WTC11 (cell line): Measurements from ENCODE around the gene LTBP4. TPM values are rescaled to one million over a fixed set of nuclear protein-coding genes. Genes with fewer than 3 reads are reported as not detected.

Source experiments
- CBFB ChIP-seq: sonication (generic); formaldehyde crosslinking; IDR thresholded peaks from 2 replicates; pipeline ENCODE4 v1.8.1; 2022; ENCODE audit warnings: mild to moderate bottlenecking, low read depth, missing genetic modification reagents
- CREB1 ChIP-seq: sonication (generic); formaldehyde crosslinking; IDR thresholded peaks from 2 replicates; pipeline ENCODE4 v1.8.0; 2023; ENCODE audit warnings: mild to moderate bottlenecking, missing genetic modification reagents
- HMGA2 ChIP-seq: fragments of 250-450 bp; sonication (Bioruptor Pico); IDR thresholded peaks from 2 replicates; pipeline ENCODE4 v1.4.0; 2021; ENCODE audit warnings: mild to moderate bottlenecking, moderate library complexity
- NFE2L1 ChIP-seq: sonication (generic); formaldehyde crosslinking; IDR thresholded peaks from 2 replicates; pipeline ENCODE4 v1.8.1; 2023; ENCODE audit warnings: missing genetic modification reagents
- NR2C2 ChIP-seq: sonication (generic); formaldehyde crosslinking; IDR thresholded peaks from 2 replicates; pipeline ENCODE4 v1.8.0; 2022; ENCODE audit warnings: mild to moderate bottlenecking, missing genetic modification reagents
- NR3C1 ChIP-seq: sonication (generic); formaldehyde crosslinking; conservative IDR thresholded peaks from 2 replicates; pipeline ENCODE4 v1.8.1; 2023; ENCODE audit warnings: low read depth, mild to moderate bottlenecking, missing genetic modification reagents
- PRRX2 ChIP-seq: fragments of 250-450 bp; sonication (Bioruptor Pico); IDR thresholded peaks from 2 replicates; pipeline ENCODE4 v1.8.0; 2021; ENCODE audit warnings: mild to moderate bottlenecking
- SMAD3 ChIP-seq: sonication (generic); formaldehyde crosslinking; IDR thresholded peaks from 2 replicates; pipeline ENCODE4 v1.8.0; 2022; ENCODE audit warnings: missing genetic modification reagents, mild to moderate bottlenecking, borderline replicate concordance
- TEAD4 ChIP-seq: sonication (generic); formaldehyde crosslinking; IDR thresholded peaks from 2 replicates; pipeline ENCODE4 v1.8.0; 2022; ENCODE audit warnings: mild to moderate bottlenecking, missing genetic modification reagents
- ZNF263 ChIP-seq: sonication (generic); formaldehyde crosslinking; IDR thresholded peaks from 2 replicates; pipeline ENCODE4 v1.8.1; 2022; ENCODE audit warnings: low read depth, mild to moderate bottlenecking, moderate library complexity, missing genetic modification reagents
- ZNF396 ChIP-seq: fragments of 250-450 bp; sonication (Bioruptor Pico); IDR thresholded peaks from 2 replicates; pipeline ENCODE4 v1.8.0; 2021; ENCODE audit warnings: mild to moderate bottlenecking, moderate library complexity, borderline replicate concordance
- total RNA-seq: library from RNA; stranded (reverse); gene quantifications from 3 replicates; pipeline ENCODE4 v1.2.3, GENCODE V29; 2021
- TF ChIP-seq, protein P1 (sequence below): sonication (generic); formaldehyde crosslinking; IDR thresholded peaks from 2 replicates; pipeline ENCODE4 v1.8.1; 2023; ENCODE audit warnings: mild to moderate bottlenecking, missing genetic modification reagents
- TF ChIP-seq, protein P2 (sequence below): sonication (generic); formaldehyde crosslinking; IDR thresholded peaks from 2 replicates; pipeline ENCODE4 v1.8.1; 2022; ENCODE audit warnings: missing genetic modification reagents, borderline replicate concordance
- TF ChIP-seq, protein P3 (sequence below): fragments of 250-450 bp; sonication (Bioruptor Pico); conservative IDR thresholded peaks from 2 replicates; pipeline ENCODE4 v1.9.0; 2021; ENCODE audit warnings: mild to moderate bottlenecking
- TF ChIP-seq, protein P4 (sequence below): sonication (generic); formaldehyde crosslinking; IDR thresholded peaks from 2 replicates; pipeline ENCODE4 v1.8.0; 2022; ENCODE audit warnings: missing genetic modification reagents
- TF ChIP-seq, protein P5 (sequence below): sonication (generic); formaldehyde crosslinking; IDR thresholded peaks from 2 replicates; pipeline ENCODE4 v1.8.0; 2023; ENCODE audit warnings: missing genetic modification reagents
- TF ChIP-seq, protein P6 (sequence below): sonication (generic); formaldehyde crosslinking; conservative IDR thresholded peaks from 2 replicates; pipeline ENCODE4 v1.8.1; 2022; ENCODE audit warnings: mild to moderate bottlenecking, missing genetic modification reagents
- TF ChIP-seq, protein P7 (sequence below): fragments of 200-600 bp; IDR thresholded peaks from 2 replicates; pipeline ENCODE4 v1.8.0; 2022; ENCODE audit warnings: antibody characterized with exemption
- TF ChIP-seq, protein P8 (sequence below): sonication (generic); formaldehyde crosslinking; IDR thresholded peaks from 2 replicates; pipeline ENCODE4 v1.8.1; 2022; ENCODE audit warnings: mild to moderate bottlenecking, missing genetic modification reagents, moderate library complexity, borderline replicate concordance
- TF ChIP-seq, protein P9 (sequence below): sonication (generic); formaldehyde crosslinking; IDR thresholded peaks from 2 replicates; pipeline ENCODE4 v1.8.0; 2022; ENCODE audit warnings: mild to moderate bottlenecking, missing genetic modification reagents
- TF ChIP-seq, protein P10 (sequence below): sonication (generic); formaldehyde crosslinking; IDR thresholded peaks from 2 replicates; pipeline ENCODE4 v1.8.0; 2022; ENCODE audit warnings: mild to moderate bottlenecking, missing genetic modification reagents

Gene LTBP4
- total RNA-seq, 1 experiment from 2014 or later = 125 TPM

DNA sequence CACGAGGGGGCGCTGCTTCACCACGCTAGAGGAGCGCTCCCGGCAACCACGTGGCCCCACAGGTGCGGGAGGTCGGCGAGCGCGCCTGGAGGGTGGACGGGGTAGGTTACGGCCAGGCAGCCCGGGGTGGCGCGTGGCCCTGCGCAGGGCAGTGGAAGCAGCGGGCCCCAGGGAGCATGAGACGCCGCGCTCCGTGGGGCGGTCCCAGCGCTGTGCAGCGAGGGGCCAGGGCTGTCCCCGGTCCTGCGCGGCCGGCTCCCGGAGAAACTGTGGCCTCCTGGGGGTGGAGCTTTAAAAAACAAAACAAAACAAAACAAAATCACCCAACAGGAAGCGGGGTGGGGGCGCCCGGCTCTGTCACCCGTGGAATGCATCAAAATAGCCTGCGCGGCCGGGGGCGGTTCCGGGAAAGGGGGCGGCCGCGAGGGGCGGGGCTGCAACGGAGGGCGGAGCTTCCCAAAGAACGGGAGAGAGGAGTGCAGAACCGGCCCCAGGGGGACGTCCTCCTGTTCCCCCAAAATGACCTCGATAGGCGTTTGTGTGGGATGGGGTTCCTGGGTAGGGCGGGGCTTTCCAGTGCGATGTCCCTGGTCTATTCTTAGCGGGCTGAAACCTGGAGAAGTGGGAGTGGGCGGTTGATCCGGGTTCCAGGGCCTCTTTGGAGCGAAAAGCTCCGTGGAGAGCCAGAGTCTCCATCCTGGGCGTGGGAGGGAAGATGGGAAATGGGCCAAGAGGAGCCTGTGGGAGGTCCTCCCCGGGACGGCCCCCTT lies 61.9 kb downstream of the LTBP4 start (continued):
- TF ChIP-seq, protein P1, sequence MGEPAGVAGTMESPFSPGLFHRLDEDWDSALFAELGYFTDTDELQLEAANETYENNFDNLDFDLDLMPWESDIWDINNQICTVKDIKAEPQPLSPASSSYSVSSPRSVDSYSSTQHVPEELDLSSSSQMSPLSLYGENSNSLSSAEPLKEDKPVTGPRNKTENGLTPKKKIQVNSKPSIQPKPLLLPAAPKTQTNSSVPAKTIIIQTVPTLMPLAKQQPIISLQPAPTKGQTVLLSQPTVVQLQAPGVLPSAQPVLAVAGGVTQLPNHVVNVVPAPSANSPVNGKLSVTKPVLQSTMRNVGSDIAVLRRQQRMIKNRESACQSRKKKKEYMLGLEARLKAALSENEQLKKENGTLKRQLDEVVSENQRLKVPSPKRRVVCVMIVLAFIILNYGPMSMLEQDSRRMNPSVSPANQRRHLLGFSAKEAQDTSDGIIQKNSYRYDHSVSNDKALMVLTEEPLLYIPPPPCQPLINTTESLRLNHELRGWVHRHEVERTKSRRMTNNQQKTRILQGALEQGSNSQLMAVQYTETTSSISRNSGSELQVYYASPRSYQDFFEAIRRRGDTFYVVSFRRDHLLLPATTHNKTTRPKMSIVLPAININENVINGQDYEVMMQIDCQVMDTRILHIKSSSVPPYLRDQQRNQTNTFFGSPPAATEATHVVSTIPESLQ = no peak
- TF ChIP-seq, protein P2, sequence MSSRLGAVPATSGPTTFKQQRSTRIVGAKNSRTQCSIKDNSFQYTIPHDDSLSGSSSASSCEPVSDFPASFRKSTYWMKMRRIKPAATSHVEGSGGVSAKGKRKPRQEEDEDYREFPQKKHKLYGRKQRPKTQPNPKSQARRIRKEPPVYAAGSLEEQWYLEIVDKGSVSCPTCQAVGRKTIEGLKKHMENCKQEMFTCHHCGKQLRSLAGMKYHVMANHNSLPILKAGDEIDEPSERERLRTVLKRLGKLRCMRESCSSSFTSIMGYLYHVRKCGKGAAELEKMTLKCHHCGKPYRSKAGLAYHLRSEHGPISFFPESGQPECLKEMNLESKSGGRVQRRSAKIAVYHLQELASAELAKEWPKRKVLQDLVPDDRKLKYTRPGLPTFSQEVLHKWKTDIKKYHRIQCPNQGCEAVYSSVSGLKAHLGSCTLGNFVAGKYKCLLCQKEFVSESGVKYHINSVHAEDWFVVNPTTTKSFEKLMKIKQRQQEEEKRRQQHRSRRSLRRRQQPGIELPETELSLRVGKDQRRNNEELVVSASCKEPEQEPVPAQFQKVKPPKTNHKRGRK (CRISPR knock-in tag) = no peak
- TF ChIP-seq, protein P3, sequence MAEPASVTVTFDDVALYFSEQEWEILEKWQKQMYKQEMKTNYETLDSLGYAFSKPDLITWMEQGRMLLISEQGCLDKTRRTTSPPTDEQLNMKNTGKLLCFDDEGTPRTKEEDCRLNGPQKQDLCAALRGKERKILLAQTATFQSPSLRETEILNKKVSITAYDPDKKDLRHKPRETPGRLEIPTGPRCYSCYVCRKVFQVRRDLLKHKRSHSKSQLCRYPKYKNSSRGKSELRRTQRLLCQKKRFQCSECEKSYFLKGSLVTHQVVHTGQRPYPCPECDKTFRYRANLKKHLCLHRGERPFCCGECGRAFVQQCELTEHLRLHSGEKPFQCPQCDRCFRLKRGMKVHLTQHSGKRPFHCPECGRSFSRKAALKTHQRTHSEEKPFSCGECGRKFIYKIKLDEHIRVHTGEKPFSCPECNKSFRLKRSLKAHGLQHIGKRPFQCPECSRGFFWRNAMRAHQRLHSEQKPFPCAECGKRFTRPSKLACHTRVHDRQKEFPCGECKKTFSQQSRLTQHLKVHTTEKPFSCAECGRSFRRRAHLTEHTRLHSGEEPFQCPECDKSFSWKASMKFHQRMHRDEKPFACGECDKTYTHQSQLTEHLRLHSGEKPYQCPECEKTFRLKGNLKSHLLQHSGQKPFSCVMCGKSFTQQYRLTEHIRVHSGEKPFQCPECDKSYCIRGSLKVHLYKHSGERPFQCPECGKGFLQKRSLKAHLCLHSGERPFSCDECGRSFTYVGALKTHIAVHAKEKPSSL = no peak
- TF ChIP-seq NR3C1 (CRISPR knock-in tag) = no peak
- TF ChIP-seq, protein P4, sequence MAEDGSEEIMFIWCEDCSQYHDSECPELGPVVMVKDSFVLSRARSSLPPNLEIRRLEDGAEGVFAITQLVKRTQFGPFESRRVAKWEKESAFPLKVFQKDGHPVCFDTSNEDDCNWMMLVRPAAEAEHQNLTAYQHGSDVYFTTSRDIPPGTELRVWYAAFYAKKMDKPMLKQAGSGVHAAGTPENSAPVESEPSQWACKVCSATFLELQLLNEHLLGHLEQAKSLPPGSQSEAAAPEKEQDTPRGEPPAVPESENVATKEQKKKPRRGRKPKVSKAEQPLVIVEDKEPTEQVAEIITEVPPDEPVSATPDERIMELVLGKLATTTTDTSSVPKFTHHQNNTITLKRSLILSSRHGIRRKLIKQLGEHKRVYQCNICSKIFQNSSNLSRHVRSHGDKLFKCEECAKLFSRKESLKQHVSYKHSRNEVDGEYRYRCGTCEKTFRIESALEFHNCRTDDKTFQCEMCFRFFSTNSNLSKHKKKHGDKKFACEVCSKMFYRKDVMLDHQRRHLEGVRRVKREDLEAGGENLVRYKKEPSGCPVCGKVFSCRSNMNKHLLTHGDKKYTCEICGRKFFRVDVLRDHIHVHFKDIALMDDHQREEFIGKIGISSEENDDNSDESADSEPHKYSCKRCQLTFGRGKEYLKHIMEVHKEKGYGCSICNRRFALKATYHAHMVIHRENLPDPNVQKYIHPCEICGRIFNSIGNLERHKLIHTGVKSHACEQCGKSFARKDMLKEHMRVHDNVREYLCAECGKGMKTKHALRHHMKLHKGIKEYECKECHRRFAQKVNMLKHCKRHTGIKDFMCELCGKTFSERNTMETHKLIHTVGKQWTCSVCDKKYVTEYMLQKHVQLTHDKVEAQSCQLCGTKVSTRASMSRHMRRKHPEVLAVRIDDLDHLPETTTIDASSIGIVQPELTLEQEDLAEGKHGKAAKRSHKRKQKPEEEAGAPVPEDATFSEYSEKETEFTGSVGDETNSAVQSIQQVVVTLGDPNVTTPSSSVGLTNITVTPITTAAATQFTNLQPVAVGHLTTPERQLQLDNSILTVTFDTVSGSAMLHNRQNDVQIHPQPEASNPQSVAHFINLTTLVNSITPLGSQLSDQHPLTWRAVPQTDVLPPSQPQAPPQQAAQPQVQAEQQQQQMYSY (CRISPR knock-in tag) = peak; percentile 52; the same call in 1 of the 2 replicates
- no peak for TF ChIP-seq CREB1 (CRISPR knock-in tag)
- no peak for TF ChIP-seq TEAD4
- 0 out of 2 replicates have a peak, but pooled peaks have one; percentile 24 for TF ChIP-seq ZNF263 (CRISPR knock-in tag)
- TF ChIP-seq, protein P5, sequence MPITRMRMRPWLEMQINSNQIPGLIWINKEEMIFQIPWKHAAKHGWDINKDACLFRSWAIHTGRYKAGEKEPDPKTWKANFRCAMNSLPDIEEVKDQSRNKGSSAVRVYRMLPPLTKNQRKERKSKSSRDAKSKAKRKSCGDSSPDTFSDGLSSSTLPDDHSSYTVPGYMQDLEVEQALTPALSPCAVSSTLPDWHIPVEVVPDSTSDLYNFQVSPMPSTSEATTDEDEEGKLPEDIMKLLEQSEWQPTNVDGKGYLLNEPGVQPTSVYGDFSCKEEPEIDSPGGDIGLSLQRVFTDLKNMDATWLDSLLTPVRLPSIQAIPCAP = no peak
- TF ChIP-seq SMAD3 (CRISPR knock-in tag) = no peak
- TF ChIP-seq HMGA2 (CRISPR knock-in tag) = no peak
- TF ChIP-seq ZNF396 (CRISPR knock-in tag) = no peak
- TF ChIP-seq NFE2L1 (CRISPR knock-in tag) = peak; percentile 57
- TF ChIP-seq, protein P6, sequence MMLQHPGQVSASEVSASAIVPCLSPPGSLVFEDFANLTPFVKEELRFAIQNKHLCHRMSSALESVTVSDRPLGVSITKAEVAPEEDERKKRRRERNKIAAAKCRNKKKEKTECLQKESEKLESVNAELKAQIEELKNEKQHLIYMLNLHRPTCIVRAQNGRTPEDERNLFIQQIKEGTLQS (CRISPR knock-in tag) = no peak
- TF ChIP-seq, protein P7, sequence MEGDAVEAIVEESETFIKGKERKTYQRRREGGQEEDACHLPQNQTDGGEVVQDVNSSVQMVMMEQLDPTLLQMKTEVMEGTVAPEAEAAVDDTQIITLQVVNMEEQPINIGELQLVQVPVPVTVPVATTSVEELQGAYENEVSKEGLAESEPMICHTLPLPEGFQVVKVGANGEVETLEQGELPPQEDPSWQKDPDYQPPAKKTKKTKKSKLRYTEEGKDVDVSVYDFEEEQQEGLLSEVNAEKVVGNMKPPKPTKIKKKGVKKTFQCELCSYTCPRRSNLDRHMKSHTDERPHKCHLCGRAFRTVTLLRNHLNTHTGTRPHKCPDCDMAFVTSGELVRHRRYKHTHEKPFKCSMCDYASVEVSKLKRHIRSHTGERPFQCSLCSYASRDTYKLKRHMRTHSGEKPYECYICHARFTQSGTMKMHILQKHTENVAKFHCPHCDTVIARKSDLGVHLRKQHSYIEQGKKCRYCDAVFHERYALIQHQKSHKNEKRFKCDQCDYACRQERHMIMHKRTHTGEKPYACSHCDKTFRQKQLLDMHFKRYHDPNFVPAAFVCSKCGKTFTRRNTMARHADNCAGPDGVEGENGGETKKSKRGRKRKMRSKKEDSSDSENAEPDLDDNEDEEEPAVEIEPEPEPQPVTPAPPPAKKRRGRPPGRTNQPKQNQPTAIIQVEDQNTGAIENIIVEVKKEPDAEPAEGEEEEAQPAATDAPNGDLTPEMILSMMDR = peak; percentile 97
- TF ChIP-seq, protein P8, sequence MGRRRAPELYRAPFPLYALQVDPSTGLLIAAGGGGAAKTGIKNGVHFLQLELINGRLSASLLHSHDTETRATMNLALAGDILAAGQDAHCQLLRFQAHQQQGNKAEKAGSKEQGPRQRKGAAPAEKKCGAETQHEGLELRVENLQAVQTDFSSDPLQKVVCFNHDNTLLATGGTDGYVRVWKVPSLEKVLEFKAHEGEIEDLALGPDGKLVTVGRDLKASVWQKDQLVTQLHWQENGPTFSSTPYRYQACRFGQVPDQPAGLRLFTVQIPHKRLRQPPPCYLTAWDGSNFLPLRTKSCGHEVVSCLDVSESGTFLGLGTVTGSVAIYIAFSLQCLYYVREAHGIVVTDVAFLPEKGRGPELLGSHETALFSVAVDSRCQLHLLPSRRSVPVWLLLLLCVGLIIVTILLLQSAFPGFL = no peak
- no peak for TF ChIP-seq PRRX2 (CRISPR knock-in tag)
- TF ChIP-seq CBFB = peak; percentile 77; the same call in 1 of the 2 replicates
- no peak for TF ChIP-seq NR2C2
- TF ChIP-seq, protein P9, sequence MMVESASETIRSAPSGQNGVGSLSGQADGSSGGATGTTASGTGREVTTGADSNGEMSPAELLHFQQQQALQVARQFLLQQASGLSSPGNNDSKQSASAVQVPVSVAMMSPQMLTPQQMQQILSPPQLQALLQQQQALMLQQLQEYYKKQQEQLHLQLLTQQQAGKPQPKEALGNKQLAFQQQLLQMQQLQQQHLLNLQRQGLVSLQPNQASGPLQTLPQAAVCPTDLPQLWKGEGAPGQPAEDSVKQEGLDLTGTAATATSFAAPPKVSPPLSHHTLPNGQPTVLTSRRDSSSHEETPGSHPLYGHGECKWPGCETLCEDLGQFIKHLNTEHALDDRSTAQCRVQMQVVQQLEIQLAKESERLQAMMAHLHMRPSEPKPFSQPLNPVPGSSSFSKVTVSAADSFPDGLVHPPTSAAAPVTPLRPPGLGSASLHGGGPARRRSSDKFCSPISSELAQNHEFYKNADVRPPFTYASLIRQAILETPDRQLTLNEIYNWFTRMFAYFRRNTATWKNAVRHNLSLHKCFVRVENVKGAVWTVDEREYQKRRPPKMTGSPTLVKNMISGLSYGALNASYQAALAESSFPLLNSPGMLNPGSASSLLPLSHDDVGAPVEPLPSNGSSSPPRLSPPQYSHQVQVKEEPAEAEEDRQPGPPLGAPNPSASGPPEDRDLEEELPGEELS (CRISPR knock-in tag) = peak; percentile 67
- TF ChIP-seq, protein P10, sequence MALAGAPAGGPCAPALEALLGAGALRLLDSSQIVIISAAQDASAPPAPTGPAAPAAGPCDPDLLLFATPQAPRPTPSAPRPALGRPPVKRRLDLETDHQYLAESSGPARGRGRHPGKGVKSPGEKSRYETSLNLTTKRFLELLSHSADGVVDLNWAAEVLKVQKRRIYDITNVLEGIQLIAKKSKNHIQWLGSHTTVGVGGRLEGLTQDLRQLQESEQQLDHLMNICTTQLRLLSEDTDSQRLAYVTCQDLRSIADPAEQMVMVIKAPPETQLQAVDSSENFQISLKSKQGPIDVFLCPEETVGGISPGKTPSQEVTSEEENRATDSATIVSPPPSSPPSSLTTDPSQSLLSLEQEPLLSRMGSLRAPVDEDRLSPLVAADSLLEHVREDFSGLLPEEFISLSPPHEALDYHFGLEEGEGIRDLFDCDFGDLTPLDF (CRISPR knock-in tag) = no peak
